ENCODE measurements around the gene OVCA2.

GRCh38 chr17:2070241-2071023, 28.6 kb downstream of the OVCA2 start:
- TF ChIP-seq CTCF (optimal IDR thresholded peaks at IDR 0.05 in 1 of 3, IDR thresholded peaks at IDR 0.05 in 1 of 3, conservative IDR thresholded peaks at IDR 0.05 in 1 of 3; ENCODE audit: extremely low read depth in 1 of 3, insufficient read depth in 2 of 3, low read length in 3 of 3) (peak in 1 of 3 experiments; percentile 6), EZH2 (IDR thresholded peaks at IDR 0.05; ENCODE audit: low read length) (no peak)

Measured in keratinocyte (primary cell).